Liver (tissue), 9 donors: ENCODE data around the gene ABAT. TPM values are rescaled to one million over a fixed set of nuclear protein-coding genes. Genes with fewer than 3 reads are reported as not detected.

Source experiments
- DNase-seq: peaks from one replicate; pipeline ENCODE4 v3.0.0-alpha.2; 2017; ENCODE audit warnings: low spot score
- H3K27ac ChIP-seq, 2 donors: one replicate each; pipeline ENCODE4 v1.7.0; 2013; ENCODE audit warnings: inconsistent platforms in 2 of 2, low read length in 2 of 2, control low read depth in 1 of 2, low read depth in 1 of 2, mild to moderate bottlenecking in 1 of 2
- H3K27me3 ChIP-seq, 4 donors: one replicate each; pipeline versions ENCODE4 v1.6.1 to v1.7.0; 2013; ENCODE audit warnings: low read length in 3 of 4, inconsistent platforms in 1 of 4, mild to moderate bottlenecking in 1 of 4, moderate library complexity in 1 of 4; ENCODE audit not compliant: control insufficient read depth in 4 of 4, insufficient read depth in 4 of 4
- H3K36me3 ChIP-seq, 4 donors: one replicate each; pipeline versions ENCODE4 v1.6.1 to v1.7.0; 2013; ENCODE audit warnings: low read length in 3 of 4, mild to moderate bottlenecking in 3 of 4, low read depth in 1 of 4, moderate library complexity in 1 of 4; ENCODE audit not compliant: control insufficient read depth in 4 of 4, insufficient read depth in 3 of 4
- H3K4me1 ChIP-seq, 4 donors: one replicate each; pipeline versions ENCODE4 v1.6.1 to v1.7.0; 2013; ENCODE audit warnings: low read length in 3 of 4, mild to moderate bottlenecking in 3 of 4, moderate library complexity in 1 of 4; ENCODE audit not compliant: control insufficient read depth in 4 of 4, insufficient read depth in 4 of 4
- H3K4me3 ChIP-seq, 3 donors: one replicate each; pipeline versions ENCODE4 v1.6.1 to v1.7.0; 2013; ENCODE audit warnings: low read length in 3 of 3, control low read depth in 1 of 3, low read depth in 1 of 3, mild to moderate bottlenecking in 1 of 3
- H3K9ac ChIP-seq, 2 donors: one replicate each; pipeline ENCODE4 v1.7.0; 2013; ENCODE audit warnings: low read length in 2 of 2, mild to moderate bottlenecking in 2 of 2, moderate library complexity in 2 of 2, control low read depth in 1 of 2, low read depth in 1 of 2
- H3K9me3 ChIP-seq, 4 donors: one replicate each; pipeline versions ENCODE4 v1.6.1 to v1.7.0; 2013; ENCODE audit warnings: low read length in 3 of 4; ENCODE audit not compliant: control insufficient read depth in 4 of 4
- ATF3 ChIP-seq: IDR thresholded peaks from 2 replicates; pipeline ENCODE4 v1.6.1; 2016; ENCODE audit warnings: antibody characterized with exemption
- CTCF ChIP-seq: fragments of 150-350 bp; IDR thresholded peaks from 2 replicates; pipeline ENCODE4 v1.5.1; 2017; ENCODE audit warnings: improper control_type of control experiment, low read depth, low read length; ENCODE audit not compliant: missing input control
- EGR1 ChIP-seq, 2 donors: IDR thresholded peaks; 2 replicates each; pipeline ENCODE4 v1.6.1; 2016 to 2018; ENCODE audit warnings: antibody characterized with exemption in 2 of 2, low read depth in 2 of 2
- FOXA1 ChIP-seq: IDR thresholded peaks from 2 replicates; pipeline ENCODE4 v1.6.1; 2016; ENCODE audit warnings: antibody characterized with exemption
- FOXA2 ChIP-seq: IDR thresholded peaks from 2 replicates; pipeline ENCODE4 v1.6.1; 2016; ENCODE audit warnings: antibody characterized with exemption
- GABPA ChIP-seq, 2 donors: IDR thresholded peaks in 1 of 2; conservative IDR thresholded peaks in 1 of 2; 2 replicates each; pipeline ENCODE4 v1.6.1; 2016; ENCODE audit warnings: antibody characterized with exemption in 2 of 2, mild to moderate bottlenecking in 1 of 2, moderate library complexity in 1 of 2
- HNF4A ChIP-seq, 2 donors: conservative IDR thresholded peaks; 2 replicates each; pipeline ENCODE4 v1.6.1; 2016; ENCODE audit warnings: antibody characterized with exemption in 2 of 2, mild to moderate bottlenecking in 2 of 2
- HNF4G ChIP-seq: IDR thresholded peaks from 2 replicates; pipeline ENCODE4 v1.6.1; 2016; ENCODE audit warnings: antibody characterized with exemption
- JUND ChIP-seq, 2 donors: IDR thresholded peaks; 2 replicates each; pipeline ENCODE4 v1.6.1; 2016; ENCODE audit warnings: antibody characterized with exemption in 2 of 2
- MAX ChIP-seq: IDR thresholded peaks from 2 replicates; pipeline ENCODE4 v1.6.1; 2016; ENCODE audit warnings: antibody characterized with exemption
- NR2F2 ChIP-seq: IDR thresholded peaks from 2 replicates; pipeline ENCODE4 v1.6.1; 2016; ENCODE audit warnings: antibody characterized with exemption
- RAD21 ChIP-seq, 2 donors: IDR thresholded peaks; 2 replicates each; pipeline ENCODE4 v1.6.1; 2016; ENCODE audit warnings: antibody characterized with exemption in 2 of 2, mild to moderate bottlenecking in 2 of 2
- REST ChIP-seq: IDR thresholded peaks from 2 replicates; pipeline ENCODE4 v1.6.1; 2016; ENCODE audit warnings: antibody characterized with exemption, mild to moderate bottlenecking
- RXRA ChIP-seq, 2 donors: IDR thresholded peaks; 2 replicates each; pipeline ENCODE4 v1.6.1; 2017 to 2018; ENCODE audit warnings: antibody characterized with exemption in 2 of 2, mild to moderate bottlenecking in 1 of 2
- SP1 ChIP-seq: IDR thresholded peaks from 2 replicates; pipeline ENCODE4 v1.6.1; 2018; ENCODE audit warnings: antibody characterized with exemption, mild to moderate bottlenecking
- TAF1 ChIP-seq: conservative IDR thresholded peaks from 2 replicates; pipeline ENCODE4 v1.6.1; 2016; ENCODE audit warnings: antibody characterized with exemption, mild to moderate bottlenecking
- YY1 ChIP-seq: IDR thresholded peaks from 2 replicates; pipeline ENCODE4 v1.6.1; 2016; ENCODE audit warnings: antibody characterized with exemption, mild to moderate bottlenecking
- ZBTB33 ChIP-seq: IDR thresholded peaks from 2 replicates; pipeline ENCODE4 v1.6.1; 2016; ENCODE audit warnings: antibody characterized with exemption
- WGBS: extraction: QIAGEN DNeasy Blood & Tissue Kit; methylation state at CpG from one replicate; pipeline ENCODE4 v1.1.7; 2013; 5-methylcytosine and 5-hydroxymethylcytosine counted together
- polyA plus RNA-seq, 2 donors: library from polyadenylated mRNA; stranded (reverse) in 1 of 2; unstranded in 1 of 2; fragments of 200-250 nt in 1 of 2; fragments of >200 nt in 1 of 2; fragmentation: Nextera tagmentation in 1 of 2; extraction: Ambion mirVana in 1 of 2; gene quantifications; one replicate each; pipeline versions ENCODE4 v1.2.1 to v1.2.3, GENCODE V29; 2013 to 2015
- total RNA-seq, 2 donors: library from RNA; depleted of rRNA; stranded (reverse); fragments of >200 nt; gene quantifications; one replicate each; pipeline ENCODE4 v1.2.3, GENCODE V29; 2014
- donor health status: healthy.
- donor health status: healthy.
- donor health status: healthy.
- donor health status: healthy.
- donor health status: healthy.

Gene ABAT
- total and polyA plus RNA-seq, 4 donors: 52.4 to 205 (median 141) TPM

GRCh38 chr16:8822403-8822802 lies 148.0 kb downstream of the ABAT start:
- no peak for DNase-seq
- 98% methylated on average over 3 of the region's 3 CpGs for WGBS
- Histone ChIP-seq H3K9me3 (no peaks in the 10 kb centered on the region), H3K27ac (no peak overlapping the region), H3K4me3 (no peak overlapping the region), H3K27me3 (no peaks in the 10 kb centered on the region), H3K4me1 (peaks cover 0 to 3% (median 0%) of the 10 kb centered on the region in 4 donors), H3K36me3 (peaks cover 10 to 27% (median 17%) of the 10 kb centered on the region in 4 donors), H3K9ac (no peak overlapping the region)
- no peak for TF ChIP-seq ATF3
- TF ChIP-seq FOXA1: no peak
- no peak for TF ChIP-seq NR2F2
- TF ChIP-seq YY1: no peak
- TF ChIP-seq SP1: no peak
- no peak for TF ChIP-seq MAX
- TF ChIP-seq ZBTB33: no peak
- no peak for TF ChIP-seq HNF4A (conservative IDR thresholded peaks at IDR 0.05)
- no peak for TF ChIP-seq TAF1
- TF ChIP-seq RAD21 (IDR thresholded peaks at IDR 0.05): no peak
- no peak for TF ChIP-seq RXRA (IDR thresholded peaks at IDR 0.05)
- no peak for TF ChIP-seq GABPA (IDR thresholded peaks at IDR 0.05 in 1 of 2, conservative IDR thresholded peaks at IDR 0.05 in 1 of 2)
- TF ChIP-seq JUND (IDR thresholded peaks at IDR 0.05): no peak
- no peak for TF ChIP-seq HNF4G
- TF ChIP-seq CTCF: no peak
- TF ChIP-seq REST: no peak
- TF ChIP-seq EGR1 (IDR thresholded peaks at IDR 0.05; ENCODE audit: low read depth in 2 of 2): no peak
- TF ChIP-seq FOXA2: no peak
